DND-41 (cell line): ENCODE results near the gene PER2.

Experiments used
- ATAC-seq: fragments of 200-7000 bp; cut with Tn5 transposase; 3 replicates; pipeline ENCODE4 v1.9.1; 2021; ENCODE audit warnings: low read depth; ENCODE audit not compliant: insufficient read depth
- DNase-seq: peaks from one replicate; pipeline ENCODE4 v3.0.0-alpha.2; 2020
- H2AFZ ChIP-seq: 2 replicates; pipeline ENCODE4 v1.6.0; 2012; ENCODE audit warnings: low read depth, low read length
- H3K27ac ChIP-seq: 2 replicates; pipeline ENCODE4 v1.5.1; 2012; ENCODE audit warnings: low read length, inconsistent platforms
- H3K27me3 ChIP-seq: fragments of 200-600 bp; sonication (generic); 2 replicates; pipeline ENCODE4 v1.6.0; 2012; ENCODE audit warnings: low read length, mild to moderate bottlenecking, inconsistent platforms; ENCODE audit not compliant: insufficient read depth, poor library complexity
- H3K36me3 ChIP-seq: 2 replicates; pipeline ENCODE4 v1.5.1; 2012; ENCODE audit warnings: low read length, inconsistent platforms; ENCODE audit not compliant: insufficient read depth
- H3K4me1 ChIP-seq: 2 replicates; pipeline ENCODE4 v1.5.1; 2012; ENCODE audit warnings: mild to moderate bottlenecking, low read length; ENCODE audit not compliant: insufficient read depth
- H3K4me2 ChIP-seq: 2 replicates; pipeline ENCODE4 v1.6.0; 2012; ENCODE audit warnings: mild to moderate bottlenecking, moderate library complexity, low read length, inconsistent platforms; ENCODE audit not compliant: insufficient read depth
- H3K4me3 ChIP-seq, 2 experiments: fragments of 200-600 bp in 1 of 2; shearing (Covaris generic) in 1 of 2; 2 replicates each; pipeline ENCODE4 v1.5.1; 2012 to 2016; ENCODE audit warnings: inconsistent platforms in 2 of 2, low read length in 2 of 2, mild to moderate bottlenecking in 2 of 2, low read depth in 1 of 2, moderate library complexity in 1 of 2
- H3K79me2 ChIP-seq: 2 replicates; pipeline ENCODE4 v1.6.0; 2012; ENCODE audit warnings: low read length, inconsistent platforms; ENCODE audit not compliant: insufficient read depth
- H3K9ac ChIP-seq: 2 replicates; pipeline ENCODE4 v1.6.0; 2012; ENCODE audit warnings: low read depth, mild to moderate bottlenecking, inconsistent platforms, low read length, moderate library complexity
- H3K9me3 ChIP-seq: 2 replicates; pipeline ENCODE4 v1.5.1; 2012; ENCODE audit warnings: low read length, moderate library complexity, mild to moderate bottlenecking, inconsistent platforms; ENCODE audit not compliant: insufficient read depth, severe bottlenecking
- H4K20me1 ChIP-seq: 2 replicates; pipeline ENCODE4 v1.6.0; 2012; ENCODE audit warnings: low read length; ENCODE audit not compliant: insufficient read depth
- CTCF ChIP-seq: IDR thresholded peaks from 2 replicates; pipeline ENCODE4 v1.5.1; 2012; ENCODE audit warnings: borderline replicate concordance, low read length, moderate library complexity, mild to moderate bottlenecking; ENCODE audit not compliant: poor library complexity, severe bottlenecking; ENCODE audit errors: extremely low read depth
- EZH2 ChIP-seq: IDR thresholded peaks from 3 replicates; pipeline ENCODE4 v1.6.1; 2012; ENCODE audit warnings: borderline replicate concordance, low read depth, mild to moderate bottlenecking, moderate library complexity, low read length, inconsistent platforms; ENCODE audit not compliant: severe bottlenecking

The PER2 gene

GRCh38 chr2:238224356-238225035 is 63.9 kb downstream of the PER2 start:
- Histone ChIP-seq H3K27me3 (peaks cover 10% of the 10 kb centered on the region), H3K9ac (no peak overlapping the region), H3K79me2 (no peaks in the 10 kb centered on the region), H3K4me2 (no peak overlapping the region), H4K20me1 (0 out of 2 replicates have a peak, but pooled peaks cover 5% of the 10 kb centered on the region), H3K4me3 (no peak overlapping the region), H3K9me3 (no peaks in the 10 kb centered on the region), H3K27ac (no peak overlapping the region), H3K4me1 (no peaks in the 10 kb centered on the region), H3K36me3 (no peaks in the 10 kb centered on the region), H2AFZ (no peak overlapping the region)
- no peak for TF ChIP-seq CTCF
- TF ChIP-seq EZH2 = no peak
- ATAC-seq (no peak), DNase-seq (no peak)

- H3K9ac ChIP-seq = no peak overlapping the region
- DNase-seq (no peak), ATAC-seq (no peak)
- H3K79me2 ChIP-seq = no peaks in the 10 kb centered on the region
- H3K36me3 ChIP-seq = no peaks in the 10 kb centered on the region
- no peaks in the 10 kb centered on the region for H3K4me1 ChIP-seq
- H3K27ac ChIP-seq = no peak overlapping the region
- H3K9me3 ChIP-seq = no peaks in the 10 kb centered on the region
- peaks cover 7% of the 10 kb centered on the region for H3K27me3 ChIP-seq
- H4K20me1 ChIP-seq = no peaks in the 10 kb centered on the region
- no peak overlapping the region for H2AFZ ChIP-seq
- H3K4me2 ChIP-seq = no peak overlapping the region
- no peak overlapping the region for H3K4me3 ChIP-seq
- TF ChIP-seq EZH2 = no peak
- TF ChIP-seq CTCF = no peak
Observed at GRCh38 chr2:238220892-238221521, 67.4 kb downstream of the PER2 start.

- no peak overlapping the region for H3K9ac ChIP-seq
- H3K27me3 ChIP-seq = peaks cover 7% of the 10 kb centered on the region
- no peaks in the 10 kb centered on the region for H3K4me1 ChIP-seq
- no peaks in the 10 kb centered on the region for H3K9me3 ChIP-seq
- no peak overlapping the region for H3K4me2 ChIP-seq
- no peak overlapping the region for H3K4me3 ChIP-seq
- DNase-seq (no peak), ATAC-seq (no peak)
- no peaks in the 10 kb centered on the region for H3K36me3 ChIP-seq
- H3K79me2 ChIP-seq = no peaks in the 10 kb centered on the region
- no peak overlapping the region for H2AFZ ChIP-seq
- H3K27ac ChIP-seq = no peak overlapping the region
- H4K20me1 ChIP-seq = no peaks in the 10 kb centered on the region
- TF ChIP-seq CTCF = no peak
- TF ChIP-seq EZH2 = no peak
Observed at GRCh38 chr2:238220274-238220891, 68.0 kb downstream of the PER2 start.
